A673 (cell line): ENCODE measurements around the gene LONP1.

Experiments used
- EZH2 ChIP-seq: fragments of 200-600 bp; sonication (generic); IDR thresholded peaks from 2 replicates; pipeline ENCODE4 v1.6.1; 2017; ENCODE audit warnings: borderline replicate concordance, low read depth, mild to moderate bottlenecking, mixed read lengths, antibody characterized with exemption, low read length; ENCODE audit not compliant: poor library complexity, severe bottlenecking
- TF ChIP-seq, protein P1 (sequence below): fragments of 300-800, 200-600 bp; sonication (generic); conservative IDR thresholded peaks from 2 replicates; pipeline ENCODE4 v1.5.1; 2017; ENCODE audit warnings: low read depth, mild to moderate bottlenecking, antibody characterized with exemption, low read length, moderate library complexity, mixed read lengths

DNA sequence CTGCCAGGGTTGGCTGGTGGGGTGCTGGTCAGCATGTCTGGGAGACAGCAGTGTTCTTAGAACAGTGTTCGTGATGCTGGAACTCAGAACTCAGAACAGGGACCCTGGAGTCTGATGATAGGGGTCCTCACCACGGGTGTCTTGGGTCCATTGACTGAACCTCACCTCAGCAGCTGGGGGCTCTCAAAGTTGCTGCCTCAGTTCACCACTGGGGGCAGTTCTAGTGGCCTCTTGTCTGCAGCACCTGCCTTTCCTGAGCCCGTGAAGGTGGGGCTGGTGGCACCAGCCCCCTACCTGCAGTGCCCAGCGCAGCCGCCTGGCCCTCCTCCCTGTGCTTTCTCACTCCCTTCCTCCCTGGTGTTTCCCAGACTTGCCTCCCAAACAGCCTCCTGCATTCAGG lies 68.6 kb downstream of the LONP1 start:
- no peak for TF ChIP-seq EZH2
- TF ChIP-seq, protein P1, sequence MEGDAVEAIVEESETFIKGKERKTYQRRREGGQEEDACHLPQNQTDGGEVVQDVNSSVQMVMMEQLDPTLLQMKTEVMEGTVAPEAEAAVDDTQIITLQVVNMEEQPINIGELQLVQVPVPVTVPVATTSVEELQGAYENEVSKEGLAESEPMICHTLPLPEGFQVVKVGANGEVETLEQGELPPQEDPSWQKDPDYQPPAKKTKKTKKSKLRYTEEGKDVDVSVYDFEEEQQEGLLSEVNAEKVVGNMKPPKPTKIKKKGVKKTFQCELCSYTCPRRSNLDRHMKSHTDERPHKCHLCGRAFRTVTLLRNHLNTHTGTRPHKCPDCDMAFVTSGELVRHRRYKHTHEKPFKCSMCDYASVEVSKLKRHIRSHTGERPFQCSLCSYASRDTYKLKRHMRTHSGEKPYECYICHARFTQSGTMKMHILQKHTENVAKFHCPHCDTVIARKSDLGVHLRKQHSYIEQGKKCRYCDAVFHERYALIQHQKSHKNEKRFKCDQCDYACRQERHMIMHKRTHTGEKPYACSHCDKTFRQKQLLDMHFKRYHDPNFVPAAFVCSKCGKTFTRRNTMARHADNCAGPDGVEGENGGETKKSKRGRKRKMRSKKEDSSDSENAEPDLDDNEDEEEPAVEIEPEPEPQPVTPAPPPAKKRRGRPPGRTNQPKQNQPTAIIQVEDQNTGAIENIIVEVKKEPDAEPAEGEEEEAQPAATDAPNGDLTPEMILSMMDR = no peak
